ENCODE results near the gene MPHOSPH10.

GRCh38 chr2:71148506-71149063, 18.2 kb downstream of the MPHOSPH10 start:
- TF ChIP-seq CTCF (IDR thresholded peaks at IDR 0.05), result no peak
- no peak for TF ChIP-seq POLR2A (IDR thresholded peaks at IDR 0.05)

Measured in uterus (tissue), 2 donors.